K562 (cell line): Measurements from ENCODE around the gene NR2F6. TPM values are rescaled to one million over a fixed set of nuclear protein-coding genes. Genes with fewer than 3 reads are reported as not detected.

Experiments used
- CC2D1A ChIP-seq: fragments of 450-650 bp; IDR thresholded peaks from 2 replicates; pipeline ENCODE4 v1.6.1; 2017; ENCODE audit warnings: mild to moderate bottlenecking
- CTBP1 ChIP-seq: fragments of 450-650 bp; IDR thresholded peaks from 2 replicates; pipeline ENCODE4 v1.6.1; 2016; ENCODE audit warnings: borderline replicate concordance
- CXXC5 ChIP-seq: fragments of 250-450 bp; sonication (Bioruptor Pico); IDR thresholded peaks from 2 replicates; pipeline ENCODE4 v1.8.0; 2022; ENCODE audit warnings: inconsistent platforms, mild to moderate bottlenecking, moderate library complexity
- DIDO1 ChIP-seq: fragments of 450-650 bp; IDR thresholded peaks from 2 replicates; pipeline ENCODE4 v1.6.1; 2016; ENCODE audit warnings: low read depth, missing biosample characterization, missing genetic modification characterization
- FIP1L1 ChIP-seq: fragments of 200-400 bp; formaldehyde crosslinking; IDR thresholded peaks from 2 replicates; pipeline ENCODE4 v1.6.1; 2018; ENCODE audit warnings: mild to moderate bottlenecking, low read depth, low read length; ENCODE audit not compliant: poor library complexity, severe bottlenecking
- JUND ChIP-seq, 2 experiments: IDR thresholded peaks; 2 replicates in 1 of 2; 3 replicates in 1 of 2; pipeline ENCODE4 v1.6.1; 2011; ENCODE audit warnings: borderline replicate concordance in 2 of 2, low read depth in 2 of 2, low read length in 2 of 2, improper control_type of control experiment in 1 of 2, missing biosample characterization in 1 of 2, missing genetic modification characterization in 1 of 2, missing genetic modification reagents in 1 of 2
- MAFK ChIP-seq: IDR thresholded peaks from 2 replicates; pipeline ENCODE4 v1.6.1; 2011; ENCODE audit warnings: low read length, improper control_type of control experiment
- MAZ ChIP-seq, 2 experiments: fragments of 450-650 bp in 1 of 2; sonication (generic) in 1 of 2; formaldehyde crosslinking; IDR thresholded peaks in 1 of 2; conservative IDR thresholded peaks in 1 of 2; 2 replicates each; pipeline versions ENCODE4 v1.4.0 to v1.5.0; 2020; ENCODE audit warnings: mild to moderate bottlenecking in 1 of 2, missing genetic modification reagents in 1 of 2
- MNT ChIP-seq, 2 experiments: fragments of 450-650 bp; conservative IDR thresholded peaks; 2 replicates each; pipeline ENCODE4 v1.6.1; 2017; ENCODE audit warnings: mild to moderate bottlenecking in 2 of 2, moderate library complexity in 2 of 2
- NCOA1 ChIP-seq: fragments of 450-650 bp; IDR thresholded peaks from 2 replicates; pipeline ENCODE4 v1.6.1; 2016; ENCODE audit warnings: low read depth
- NFIC ChIP-seq: fragments of 450-650 bp; IDR thresholded peaks from 2 replicates; pipeline ENCODE4 v1.6.1; 2017; ENCODE audit warnings: mild to moderate bottlenecking, inconsistent platforms
- PHB2 ChIP-seq: fragments of 450-650 bp; IDR thresholded peaks from 2 replicates; pipeline ENCODE4 v1.6.1; 2017; ENCODE audit warnings: low read depth
- RCOR1 ChIP-seq, 2 experiments: IDR thresholded peaks; 2 replicates each; pipeline ENCODE4 v1.6.1; 2012; ENCODE audit warnings: low read depth in 2 of 2, low read length in 2 of 2, borderline replicate concordance in 1 of 2, improper control_type of control experiment in 1 of 2
- RNF2 ChIP-seq: sonication (generic); IDR thresholded peaks from 2 replicates; pipeline ENCODE4 v1.6.1; 2016
- SRF ChIP-seq, 2 experiments: fragments of 250-450, 450-650 bp in 1 of 2; sonication (Bioruptor Pico) in 1 of 2; sonication (generic) in 1 of 2; formaldehyde crosslinking; IDR thresholded peaks; 2 replicates each; pipeline versions ENCODE4 v1.5.0 to v1.5.1; 2020 to 2022; ENCODE audit warnings: mild to moderate bottlenecking in 1 of 2, missing genetic modification reagents in 1 of 2
- STAG1 ChIP-seq: sonication (generic); formaldehyde crosslinking; IDR thresholded peaks from 2 replicates; pipeline ENCODE4 v1.5.0; 2020; ENCODE audit warnings: missing genetic modification reagents, borderline replicate concordance
- TEAD1 ChIP-seq, 2 experiments: fragments of 450-650 bp in 1 of 2; sonication (generic) in 1 of 2; formaldehyde crosslinking; IDR thresholded peaks; 2 replicates each; pipeline versions ENCODE4 v1.4.0 to v1.8.0; 2020 to 2022; ENCODE audit warnings: mild to moderate bottlenecking in 2 of 2, missing genetic modification reagents in 1 of 2
- YY1 ChIP-seq, 3 experiments: IDR thresholded peaks; 2 replicates each; pipeline ENCODE4 v1.6.1; 2011; ENCODE audit warnings: low read length in 2 of 3, mild to moderate bottlenecking in 2 of 3, moderate library complexity in 2 of 3, borderline replicate concordance in 1 of 3, control low read depth in 1 of 3, low read depth in 1 of 3; ENCODE audit not compliant: insufficient read depth in 3 of 3, insufficient replicate concordance in 2 of 3, control insufficient read depth in 1 of 3, insufficient read length in 1 of 3; ENCODE audit errors: extremely low read depth in 1 of 3
- ZBTB11 ChIP-seq, 3 experiments: fragments of 200-800 bp in 1 of 3; fragments of 250-450 bp in 1 of 3; fragments of 450-650 bp in 1 of 3; sonication (Bioruptor Pico) in 1 of 3; sonication (Bioruptor generic) in 1 of 3; formaldehyde crosslinking in 1 of 3; IDR thresholded peaks; 2 replicates each; pipeline versions ENCODE4 v1.6.1 to v1.8.0; 2016 to 2022; ENCODE audit warnings: mild to moderate bottlenecking in 2 of 3, missing genetic modification characterization in 2 of 3, missing compliant biosample characterization in 1 of 3, moderate library complexity in 1 of 3
- ZNF431 ChIP-seq: sonication (generic); formaldehyde crosslinking; IDR thresholded peaks from 2 replicates; pipeline ENCODE4 v1.8.0; 2022; ENCODE audit warnings: mild to moderate bottlenecking, missing genetic modification reagents
- polyA plus RNA-seq, 8 experiments: library from polyadenylated mRNA; depleted of rRNA in 4 of 8; stranded (reverse) in 5 of 8; unstranded in 3 of 8; fragments of >200 nt; fragmentation: Nextera tagmentation in 2 of 8; fragmentation: Illumina TruSeq in 1 of 8; extraction: Ambion mirVana in 2 of 8; extraction: Trizol in 1 of 8; gene quantifications; 2 replicates each; pipeline versions ENCODE4 v1.2.1 to v1.2.3, GENCODE V29; 2011 to 2014; ENCODE audit warnings: inconsistent platforms in 1 of 8, missing spikeins in 1 of 8
- total RNA-seq, 7 experiments: library from RNA; depleted of rRNA in 6 of 7; stranded (reverse); fragments of >200 nt in 6 of 7; fragmentation: Illumina TruSeq in 2 of 7; extraction: Trizol in 2 of 7; gene quantifications; 2 replicates each; pipeline versions ENCODE4 v1.2.1 to v1.2.3, GENCODE V29; 2011 to 2021; ENCODE audit warnings: low replicate concordance in 1 of 7

NR2F6 gene
- total and polyA plus RNA-seq, 9 of the 15 experiments (the other 6 are each of a cell fraction or from before 2014, with no cell fraction given) = 0.76 to 97.5 (median 18.8) TPM

- TF ChIP-seq YY1 (IDR thresholded peaks at IDR 0.05; ENCODE audit: borderline replicate concordance in 1 of 3, control insufficient read depth in 1 of 3, extremely low read depth in 1 of 3, insufficient read depth in 3 of 3, insufficient read length in 1 of 3, insufficient replicate concordance in 2 of 3, low read depth in 1 of 3, low read length in 2 of 3) = peak in 2 of 3 experiments; percentile 66 to 84
- 0 out of 2 replicates have a peak, but pooled peaks have one; percentile 11 for TF ChIP-seq NFIC
- TF ChIP-seq RCOR1 (IDR thresholded peaks at IDR 0.05; ENCODE audit: borderline replicate concordance in 1 of 2, low read depth in 2 of 2, low read length in 2 of 2) = peak in 1 of 2 experiments; percentile 67; a peak in 2 of 4 replicates
- TF ChIP-seq TEAD1 (CRISPR knock-in tag; IDR thresholded peaks at IDR 0.05) = peak in 1 of 2 experiments; percentile 87; a peak in 2 of 4 replicates
- peak; percentile 61 for TF ChIP-seq JUND (IDR thresholded peaks at IDR 0.05; ENCODE audit: borderline replicate concordance, low read depth, low read length)
- TF ChIP-seq JUND (tag; IDR thresholded peaks at IDR 0.05; ENCODE audit: borderline replicate concordance, low read depth, low read length) = no peak; the same call in 2 of the 3 replicates
- TF ChIP-seq FIP1L1 = peak; percentile 81
- TF ChIP-seq STAG1 = peak; percentile 76; the same call in 1 of the 2 replicates
- TF ChIP-seq ZBTB11 (CRISPR knock-in tag; IDR thresholded peaks at IDR 0.05) = peak in 1 of 3 experiments; percentile 62; a peak in 1 of 6 replicates
- TF ChIP-seq MAZ (CRISPR knock-in tag; conservative IDR thresholded peaks at IDR 0.05 in 1 of 2, IDR thresholded peaks at IDR 0.05 in 1 of 2) = peak; percentile 68 to 88
- TF ChIP-seq CTBP1 = peak; percentile 82; the same call in 1 of the 2 replicates
- TF ChIP-seq NCOA1 = 0 out of 2 replicates have a peak, but pooled peaks have one; percentile 49
- TF ChIP-seq DIDO1 (tag) = no peak
- peak in 1 of 2 experiments; percentile 10; a peak in 1 of 4 replicates for TF ChIP-seq SRF (CRISPR knock-in tag; IDR thresholded peaks at IDR 0.05)
- TF ChIP-seq RNF2 = no peak
- TF ChIP-seq ZNF431 (CRISPR knock-in tag) = 0 out of 2 replicates have a peak, but pooled peaks have one; percentile 18
- TF ChIP-seq CC2D1A = peak; percentile 82
- TF ChIP-seq PHB2 = 0 out of 2 replicates have a peak, but pooled peaks have one; percentile 7
- 0 out of 2 replicates have a peak, but pooled peaks have one; percentile 18 for TF ChIP-seq MAFK
- TF ChIP-seq CXXC5 (CRISPR knock-in tag) = 0 out of 2 replicates have a peak, but pooled peaks have one; percentile 34
- TF ChIP-seq MNT (conservative IDR thresholded peaks at IDR 0.05) = peak; percentile 53 to 68; a peak in 3 of 4 replicates
Measured at GRCh38 chr19:17292301-17293074, 46.8 kb upstream of the NR2F6 start (continued).
